HG03342 (cell line): ENCODE data around the gene KRTAP10-10.
"Not testable (repeated sequence)": the region's sequence is repeated elsewhere in the genome, so short reads cannot be mapped to it uniquely, and the experiment has no call there.

Experiments
- ATAC-seq: cut with Tn5 transposase; IDR thresholded peaks from one replicate; pipeline ENCODE4 v1.9.1; 2021; ENCODE audit warnings: mild to moderate bottlenecking, moderate library complexity; ENCODE audit not compliant: unreplicated experiment

The KRTAP10-10 gene

DNA sequence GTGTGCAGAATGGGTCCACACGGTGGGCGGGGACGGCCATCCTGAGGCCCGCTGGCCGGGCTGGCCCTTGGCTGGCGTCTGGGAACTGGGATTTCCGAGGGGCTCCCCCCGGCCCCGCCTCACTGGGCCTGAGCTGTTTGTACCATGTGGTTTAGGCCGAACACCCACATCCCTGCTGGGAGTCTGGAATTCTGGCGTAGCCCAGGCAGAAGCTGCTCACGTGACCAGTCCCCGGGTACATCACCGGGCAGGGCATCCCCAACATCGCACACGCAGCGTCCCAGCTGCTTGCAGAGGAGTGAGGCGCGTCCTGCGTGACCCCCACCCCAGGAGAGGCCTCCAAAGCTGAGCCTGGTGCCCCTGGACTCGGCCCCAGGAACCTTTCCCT, 34.7 kb upstream of the KRTAP10-10 start:
- ATAC-seq = no peak

- no peak for ATAC-seq
Observed at GRCh38 chr21:44603109-44603875, 33.9 kb upstream of the KRTAP10-10 start.

DNA sequence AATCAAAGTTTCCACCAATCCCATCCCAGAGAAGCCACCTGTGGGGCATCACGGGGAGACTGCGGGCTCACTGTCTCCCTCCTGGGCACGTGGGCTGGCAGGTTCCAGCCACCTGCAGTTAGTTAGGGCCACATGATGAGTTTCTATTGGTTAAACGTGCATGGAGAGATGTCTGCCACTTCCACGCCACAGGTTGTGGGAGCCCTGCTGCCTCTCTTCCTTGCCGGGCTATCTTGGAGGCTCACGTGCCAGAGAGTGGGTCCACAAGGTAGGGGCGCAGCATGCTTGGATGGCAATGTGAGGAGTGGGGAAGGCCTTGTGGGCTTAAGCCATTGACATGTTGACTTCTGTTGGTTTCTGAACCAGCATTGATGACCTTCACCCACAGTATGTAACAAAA, 33.2 kb upstream of the KRTAP10-10 start:
- ATAC-seq = no peak

DNA sequence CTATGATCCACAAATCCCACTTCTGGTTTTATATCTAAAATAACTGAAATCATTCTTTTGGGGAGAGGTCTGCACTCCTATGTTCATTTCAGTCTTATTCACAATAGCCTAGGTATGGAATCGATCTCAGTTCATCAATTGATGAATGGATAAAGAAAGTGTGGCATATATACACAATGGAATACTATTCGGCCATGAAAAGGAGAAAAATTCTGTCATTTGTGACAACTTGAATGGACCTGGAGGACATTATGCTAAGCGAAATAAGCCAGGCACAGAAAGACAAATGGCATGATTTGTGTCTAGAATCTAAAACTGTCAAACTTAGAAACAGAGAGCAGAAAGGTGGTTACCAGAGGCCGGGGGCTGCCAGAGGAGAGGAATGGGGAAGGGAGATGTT, 30.7 kb upstream of the KRTAP10-10 start:
- no peak for ATAC-seq

DNA sequence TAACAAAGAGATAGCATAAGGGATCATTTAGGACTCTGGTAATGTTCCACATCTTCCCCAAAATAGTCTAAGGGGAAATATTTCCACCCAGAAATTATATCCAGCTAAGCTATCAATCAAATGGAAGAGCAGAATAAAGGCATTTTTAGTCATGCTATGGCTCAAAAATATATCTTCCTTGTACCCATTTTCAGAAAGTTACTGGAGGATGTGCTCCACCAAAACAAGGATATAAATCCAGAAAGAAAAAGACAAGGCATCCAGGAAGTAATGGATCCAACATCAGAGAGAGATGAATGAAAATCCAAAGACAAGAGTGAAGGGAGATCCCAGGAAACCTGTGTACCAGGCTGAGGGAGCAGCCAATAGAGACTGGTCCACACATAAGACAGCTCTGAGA, 28.0 kb upstream of the KRTAP10-10 start:
- no peak for ATAC-seq

DNA sequence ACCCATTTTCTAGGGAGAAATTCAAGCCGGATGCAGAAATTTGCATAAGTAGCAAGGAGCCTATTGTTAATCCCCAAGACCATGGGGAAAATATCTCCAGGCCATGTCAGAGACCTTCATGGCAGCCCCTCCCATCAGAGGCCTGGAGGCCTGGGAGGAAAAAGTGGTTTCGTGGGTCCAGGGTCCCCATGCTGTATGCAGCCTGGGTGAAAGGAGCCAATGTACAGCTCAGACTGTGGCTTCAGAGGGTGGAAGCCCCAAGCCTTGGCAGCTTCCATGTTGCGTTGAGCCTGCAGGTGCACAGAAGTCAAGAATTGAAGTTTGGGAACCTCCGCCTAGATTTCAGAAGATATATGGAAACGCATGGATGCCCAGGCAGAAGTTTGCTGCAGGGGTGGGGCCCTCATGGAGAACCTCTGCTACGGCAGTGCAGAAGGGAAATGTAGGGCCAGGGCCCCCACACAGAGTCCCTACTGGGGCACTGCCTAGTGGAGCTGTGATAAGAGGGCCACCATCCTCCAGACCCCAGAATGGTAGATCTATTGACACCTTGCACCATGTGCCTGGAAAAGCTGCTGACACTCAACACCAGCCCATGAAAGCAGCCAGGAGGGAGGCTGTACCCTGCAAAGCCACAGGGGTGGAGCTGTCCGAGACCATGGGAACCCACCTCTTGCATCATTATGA, 26.9 kb upstream of the KRTAP10-10 start:
- not testable (repeated sequence) for ATAC-seq

GRCh38 chr21:44611551-44611950, 25.6 kb upstream of the KRTAP10-10 start:
- no peak for ATAC-seq

GRCh38 chr21:44612029-44612486, 25.1 kb upstream of the KRTAP10-10 start, which contains the start of gene KRTAP10-8:
TSS of gene KRTAP10-8 (plus strand) at chr21:44612079. CDS start at chr21:44612101, 22 bp downstream.
- no peak for ATAC-seq

GRCh38 chr21:44612669-44613229, 24.4 kb upstream of the KRTAP10-10 start:
- no peak for ATAC-seq

- no peak for ATAC-seq
Observed at GRCh38 chr21:44613386-44614155, 23.6 kb upstream of the KRTAP10-10 start.

DNA sequence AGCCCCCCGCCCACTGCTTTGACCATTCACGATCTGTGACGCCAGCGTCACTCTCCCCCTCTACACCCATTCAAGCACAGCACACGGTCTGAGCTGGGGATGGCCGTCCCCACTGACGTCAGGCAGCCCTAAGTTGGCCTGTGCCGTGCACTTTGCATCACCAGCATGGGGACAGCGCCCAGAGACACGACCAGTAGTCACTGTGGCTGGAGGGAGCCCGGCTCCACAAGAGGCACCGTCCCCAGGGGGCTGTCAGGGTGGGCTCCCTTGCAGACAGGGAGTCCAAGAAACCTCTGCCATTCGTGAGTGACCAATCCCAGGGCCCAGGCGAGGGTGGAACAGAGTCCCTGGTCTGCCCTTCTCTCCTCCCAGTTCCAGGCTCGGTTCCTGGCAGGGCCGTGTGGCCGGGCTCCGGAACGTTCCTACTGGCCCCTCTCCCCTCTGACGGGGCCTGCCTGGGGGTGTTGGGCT, 23.0 kb upstream of the KRTAP10-10 start:
- no peak for ATAC-seq

- no peak for ATAC-seq
Observed at GRCh38 chr21:44614961-44615391, 22.2 kb upstream of the KRTAP10-10 start.

- ATAC-seq = no peak
Observed at GRCh38 chr21:44615466-44615865, 21.7 kb upstream of the KRTAP10-10 start.

DNA sequence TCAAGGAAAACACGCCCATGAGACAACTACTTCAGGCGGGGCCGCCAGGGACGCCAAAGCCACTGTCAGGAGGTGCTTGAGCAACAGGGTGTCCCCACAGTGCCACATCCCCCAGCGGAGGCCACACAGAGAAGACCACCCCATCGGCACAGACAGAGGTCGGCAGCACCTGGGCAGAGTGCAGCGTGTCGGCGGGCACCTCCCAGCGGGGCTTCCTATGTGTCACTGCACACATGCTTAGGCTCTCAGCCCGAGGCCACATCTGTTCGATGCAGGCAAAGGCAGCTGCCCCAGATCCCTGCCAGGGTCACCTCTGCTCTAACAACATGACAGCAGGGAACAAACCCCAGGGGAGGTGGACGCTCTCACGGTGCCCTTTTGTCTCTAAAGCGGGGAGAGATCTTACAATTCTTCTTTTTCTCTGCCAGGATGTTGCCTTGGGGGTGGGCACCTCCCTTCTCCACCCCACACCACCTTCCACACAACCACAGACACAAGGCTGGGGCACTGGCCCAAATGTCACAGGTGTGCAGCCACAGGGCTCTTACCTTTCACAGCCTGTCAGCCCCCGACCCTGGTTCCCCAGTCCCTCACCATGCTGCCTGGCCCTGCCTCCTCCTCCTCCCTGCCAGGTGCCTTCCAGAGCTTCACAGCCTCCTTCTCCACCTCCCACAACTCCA, 21.1 kb upstream of the KRTAP10-10 start:
- ATAC-seq = no peak

DNA sequence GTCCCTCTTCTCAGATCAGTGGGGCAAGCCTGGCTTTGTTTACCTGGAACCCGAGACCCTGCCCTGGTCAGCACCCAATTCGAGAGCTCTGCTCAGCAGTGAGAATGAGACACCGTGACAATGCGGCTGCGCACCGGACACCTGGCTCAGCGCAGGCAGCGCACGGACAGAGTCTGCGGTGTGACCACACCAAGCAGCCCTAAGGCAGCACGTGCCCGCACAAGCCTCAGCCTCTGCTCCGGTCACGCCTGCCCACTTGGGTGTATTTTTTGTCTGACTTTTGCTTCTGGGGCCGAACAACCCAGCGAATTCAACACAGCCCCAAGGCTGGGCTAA, 20.6 kb upstream of the KRTAP10-10 start:
- no peak for ATAC-seq

DNA sequence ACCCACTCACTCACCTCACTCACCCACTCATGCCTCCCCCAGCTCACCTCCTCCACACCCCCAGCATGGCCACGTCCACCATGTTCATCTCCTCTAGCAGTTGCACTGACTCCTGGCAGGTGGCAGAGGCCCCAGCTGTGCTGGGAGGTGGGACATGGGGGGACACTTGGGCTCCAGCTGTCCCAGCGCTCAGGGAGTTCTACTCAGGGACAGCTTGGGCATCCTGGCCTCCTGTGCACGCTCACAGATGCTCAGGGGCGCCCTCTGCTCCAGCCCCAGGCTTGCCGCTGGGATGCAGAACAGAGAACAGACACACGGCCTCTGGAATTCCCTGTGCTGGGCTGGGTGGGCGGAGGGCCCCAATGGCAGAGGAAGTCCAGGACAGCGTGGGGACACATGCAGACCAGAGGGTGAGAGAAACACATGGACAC, 20.1 kb upstream of the KRTAP10-10 start:
- no peak for ATAC-seq

DNA sequence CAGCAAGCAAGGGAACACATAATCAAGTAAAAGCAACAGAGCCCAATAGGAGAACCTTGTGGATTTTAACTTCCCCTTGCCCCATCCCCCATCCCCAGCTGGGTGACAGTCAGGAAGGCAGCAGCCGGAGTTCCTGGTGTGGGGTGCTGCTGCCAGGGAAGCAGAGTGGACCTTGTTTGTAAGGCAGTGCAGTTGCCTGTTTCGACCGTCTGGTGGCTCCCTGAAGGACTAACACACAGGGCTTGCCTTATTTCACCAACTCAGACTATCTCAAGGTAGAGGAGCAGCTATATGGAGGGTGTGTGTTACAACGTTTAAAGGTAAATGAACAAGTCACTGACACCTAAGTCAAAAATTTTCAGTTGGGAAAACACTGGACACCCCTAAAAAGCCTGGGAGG, 18.7 kb upstream of the KRTAP10-10 start:
- no peak for ATAC-seq

DNA sequence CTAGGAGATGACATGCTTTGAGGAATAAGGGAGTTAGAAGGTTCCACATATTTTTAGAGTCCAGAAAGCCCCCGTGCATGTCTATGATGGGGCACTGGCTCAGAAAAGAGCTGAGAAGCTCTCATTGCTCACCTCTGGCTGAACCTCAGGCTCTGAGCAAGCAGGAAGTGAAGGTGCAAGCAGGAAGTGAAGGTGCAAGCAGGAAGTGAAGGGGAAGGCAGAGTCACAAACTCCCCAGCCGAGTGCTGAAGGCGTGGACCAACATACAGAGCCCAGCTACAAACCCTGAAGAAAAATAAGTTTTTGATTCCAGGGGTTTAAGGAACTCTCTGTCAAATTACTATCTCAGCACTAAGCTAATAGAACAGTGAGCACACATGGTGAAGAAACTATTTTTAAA, 18.2 kb upstream of the KRTAP10-10 start:
- ATAC-seq = no peak

- no peak for ATAC-seq
Observed at GRCh38 chr21:44619886-44620285, 17.3 kb upstream of the KRTAP10-10 start.

DNA sequence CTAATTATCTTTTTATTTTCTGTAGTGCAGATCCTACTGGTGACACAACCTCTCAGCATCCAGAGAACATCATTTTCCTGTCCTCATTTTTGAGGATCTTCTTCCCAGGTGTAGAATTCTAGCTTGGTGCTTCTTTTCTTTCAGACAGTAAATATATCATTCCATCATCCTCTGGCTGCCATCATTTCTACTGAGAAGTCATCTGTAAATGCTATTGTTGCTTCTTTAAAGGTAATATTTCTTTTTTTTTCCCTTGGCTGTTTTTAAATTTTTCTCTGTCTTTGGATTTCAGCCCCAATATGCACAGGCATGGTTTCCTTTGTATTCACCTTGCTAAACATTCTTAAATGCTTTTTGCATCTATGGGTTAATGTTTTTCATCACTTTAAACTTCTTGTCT, 13.6 kb upstream of the KRTAP10-10 start:
- ATAC-seq = no peak

DNA sequence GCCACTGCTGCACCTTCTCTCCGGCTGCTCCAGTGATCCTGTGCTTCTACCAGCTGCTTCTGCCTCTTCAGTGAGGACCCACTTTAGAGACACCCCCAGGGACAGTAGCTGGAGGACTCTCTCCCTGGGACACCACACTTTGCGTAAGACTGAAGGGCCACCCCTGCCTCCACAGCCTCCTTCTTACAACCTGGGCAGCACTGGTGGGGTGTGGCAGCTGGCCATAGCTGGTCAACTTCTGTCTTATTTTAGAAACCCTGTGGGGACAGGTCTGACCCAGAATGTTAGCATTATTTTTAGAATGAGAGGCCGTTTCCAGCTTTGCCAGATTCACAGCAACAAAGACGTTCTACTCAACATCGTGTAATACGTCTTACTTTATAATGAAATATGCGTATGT, 11.4 kb upstream of the KRTAP10-10 start:
- ATAC-seq = no peak
